Measurements from ENCODE around the gene ZNF219. TPM values are rescaled to one million over a fixed set of nuclear protein-coding genes. Genes with fewer than 3 reads are reported as not detected.

ZNF219 gene
- total RNA-seq, 2 donors from 2014 or later: 9.6 to 18.3 TPM

DNA sequence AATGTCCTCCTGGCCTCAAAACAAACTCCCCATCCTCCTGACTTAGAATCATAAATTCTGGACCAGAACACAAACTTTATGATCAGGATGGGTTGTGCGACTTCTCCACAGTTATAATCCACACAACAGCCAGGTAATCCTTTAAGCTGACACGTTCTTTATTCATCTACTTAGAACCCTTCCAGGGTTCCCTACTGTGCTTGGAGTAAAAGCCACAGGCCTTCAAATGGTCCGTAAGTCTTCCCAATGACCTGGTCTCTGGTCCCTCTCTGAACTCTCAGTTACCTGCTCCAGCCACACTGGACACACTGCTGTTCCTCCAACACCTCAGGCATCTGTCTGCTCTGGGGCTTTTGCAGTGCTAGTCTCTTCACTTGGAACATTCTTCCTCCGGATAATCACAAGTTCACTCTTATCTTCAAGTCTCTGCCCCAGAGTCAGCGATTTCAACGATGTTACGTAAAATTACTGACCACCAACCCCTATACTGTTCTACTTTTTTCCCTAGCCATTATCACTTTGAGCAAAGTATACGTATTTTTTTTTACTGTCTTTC lies 58.0 kb downstream of the ZNF219 start:
- Mint-ChIP-seq H3K27me3 (no peaks in the 10 kb centered on the region), H3K27ac (peak overlapping the region; percentile 15), H3K4me1 (peaks cover 12% of the 10 kb centered on the region), H3K4me3 (no peak overlapping the region), H3K9me3 (no peaks in the 10 kb centered on the region), H3K36me3 (ENCODE audit: low read depth) (no peaks in the 10 kb centered on the region)
- no peak for ATAC-seq (replicated peaks)

Other genes starting within 250 kb of the ZNF219 start
- not detected for gene RNASE3, start 207.3 kb downstream of the ZNF219 start, total RNA-seq
- gene RNASE2, start 143.2 kb downstream of the ZNF219 start, total RNA-seq: not detected
- gene METTL17, start 108.7 kb downstream of the ZNF219 start, total RNA-seq: 100 to 1,000 TPM in 1 of 2 donors, 10 to 100 TPM in 1; 83.2 to 102 TPM
- gene SLC39A2, start 99.4 kb downstream of the ZNF219 start, total RNA-seq: under 1 TPM; 0.24 to 0.30 TPM
- gene NDRG2, start 73.6 kb downstream of the ZNF219 start, total RNA-seq: 1 to 10 TPM; 4.1 to 5.4 TPM
- gene TPPP2, start 68.4 kb downstream of the ZNF219 start, total RNA-seq: not detected
- not detected for gene RNASE13, start 63.8 kb downstream of the ZNF219 start, total RNA-seq
- not detected for gene RNASE7, start 56.3 kb downstream of the ZNF219 start, total RNA-seq
- not detected for gene RNASE8, start 40.8 kb downstream of the ZNF219 start, total RNA-seq
- under 1 TPM in 1 of 2 donors, not detected in 1; 0.26 TPM for gene ARHGEF40, start 28.4 kb downstream of the ZNF219 start, total RNA-seq
- gene TMEM253, start 2.4 kb upstream of the ZNF219 start, total RNA-seq: not detected
- not detected for gene OR5AU1, start 57.4 kb upstream of the ZNF219 start, total RNA-seq
- 100 to 1,000 TPM; 720 to 984 TPM for gene HNRNPC, start 170.8 kb upstream of the ZNF219 start, total RNA-seq
- not detected for gene RPGRIP1, start 181.4 kb upstream of the ZNF219 start, total RNA-seq